HG02763 (cell line): ENCODE measurements around the gene TRAF3.
"Not testable (repeated sequence)": the region's sequence is repeated elsewhere in the genome, so short reads cannot be mapped to it uniquely, and the experiment has no call there.

Source experiments
- ATAC-seq: cut with Tn5 transposase; IDR thresholded peaks from one replicate; pipeline ENCODE4 v1.9.1; 2021; ENCODE audit warnings: mild to moderate bottlenecking, moderate library complexity; ENCODE audit not compliant: unreplicated experiment

Gene TRAF3

GRCh38 chr14:102805941-102806340, 28.7 kb downstream of the TRAF3 start:
- no peak for ATAC-seq

GRCh38 chr14:102806447-102806846, 29.2 kb downstream of the TRAF3 start:
- ATAC-seq = no peak

- no peak for ATAC-seq
Observed at GRCh38 chr14:102807013-102807406, 29.8 kb downstream of the TRAF3 start.

- ATAC-seq = no peak
Observed at GRCh38 chr14:102809870-102810269, 32.6 kb downstream of the TRAF3 start.

- no peak for ATAC-seq
Observed at GRCh38 chr14:102810523-102810922, 33.3 kb downstream of the TRAF3 start.

- no peak for ATAC-seq
Observed at GRCh38 chr14:102811254-102811963, 34.2 kb downstream of the TRAF3 start.

- ATAC-seq = no peak
Observed at GRCh38 chr14:102811971-102812370, 34.7 kb downstream of the TRAF3 start.

GRCh38 chr14:102813691-102814090, 36.4 kb downstream of the TRAF3 start:
- ATAC-seq = no peak

GRCh38 chr14:102817318-102817717, 40.1 kb downstream of the TRAF3 start:
- ATAC-seq = no peak

- ATAC-seq = no peak
Observed at GRCh38 chr14:102817942-102818940, 41.0 kb downstream of the TRAF3 start.

GRCh38 chr14:102819176-102819628, 42.0 kb downstream of the TRAF3 start:
- peak; percentile 77 for ATAC-seq

- peak; percentile 5 for ATAC-seq
Observed at GRCh38 chr14:102819747-102820330, 42.6 kb downstream of the TRAF3 start.

GRCh38 chr14:102821252-102821651, 44.0 kb downstream of the TRAF3 start:
- ATAC-seq = no peak

- no peak for ATAC-seq
Observed at GRCh38 chr14:102822311-102822863, 45.1 kb downstream of the TRAF3 start.

GRCh38 chr14:102822887-102823286, 45.6 kb downstream of the TRAF3 start:
- ATAC-seq = not testable (repeated sequence)

GRCh38 chr14:102823546-102823945, 46.3 kb downstream of the TRAF3 start:
- no peak for ATAC-seq

- ATAC-seq = no peak
Observed at GRCh38 chr14:102824832-102825231, 47.6 kb downstream of the TRAF3 start.

GRCh38 chr14:102825307-102826095, 48.3 kb downstream of the TRAF3 start:
- ATAC-seq = no peak

- no peak for ATAC-seq
Observed at GRCh38 chr14:102826161-102826560, 48.9 kb downstream of the TRAF3 start.
